RPMI8226 (cell line): ENCODE data around the gene KAT5.
"Not testable (repeated sequence)": the region's sequence is repeated elsewhere in the genome, so short reads cannot be mapped to it uniquely, and the experiment has no call there.

ENCODE experiments used
- DNase-seq: peaks from one replicate; pipeline ENCODE4 v3.0.0-alpha.2; 2015

Gene KAT5

DNA sequence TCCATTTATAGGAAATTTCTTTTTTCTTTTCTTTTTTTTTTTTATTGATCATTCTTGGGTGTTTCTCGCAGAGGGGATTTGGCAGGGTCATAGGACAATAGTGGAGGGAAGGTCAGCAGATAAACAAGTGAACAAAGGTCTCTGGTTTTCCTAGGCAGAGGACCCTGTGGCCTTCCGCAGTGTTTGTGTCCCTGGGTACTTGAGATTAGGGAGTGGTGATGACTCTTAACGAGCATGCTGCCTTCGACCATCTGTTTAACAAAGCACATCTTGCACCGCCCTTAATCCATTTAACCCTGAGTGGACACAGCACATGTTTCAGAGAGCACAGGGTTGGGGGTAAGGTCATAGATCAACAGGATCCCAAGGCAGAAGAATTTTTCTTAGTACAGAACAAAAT lies 50.1 kb downstream of the KAT5 start:
- DNase-seq, result not testable (repeated sequence)

DNA sequence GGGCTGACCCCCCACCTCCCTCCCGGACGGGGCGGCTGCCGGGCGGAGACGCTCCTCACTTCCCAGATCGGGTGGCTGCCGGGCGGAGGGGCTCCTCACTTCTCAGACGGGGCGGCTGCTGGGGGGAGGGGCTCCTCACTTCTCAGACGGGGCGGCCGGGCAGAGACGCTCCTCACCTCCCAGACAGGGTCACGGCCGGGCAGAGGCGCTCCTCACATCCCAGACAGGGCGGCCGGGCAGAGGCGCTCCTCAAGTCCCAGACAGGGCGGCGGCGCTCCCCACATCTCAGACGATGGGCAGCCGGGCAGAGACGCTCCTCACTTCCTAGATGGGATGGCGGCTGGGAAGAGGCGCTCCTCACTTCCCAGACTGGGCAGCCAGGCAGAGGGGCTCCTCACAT lies 50.8 kb downstream of the KAT5 start:
- not testable (repeated sequence) for DNase-seq

DNA sequence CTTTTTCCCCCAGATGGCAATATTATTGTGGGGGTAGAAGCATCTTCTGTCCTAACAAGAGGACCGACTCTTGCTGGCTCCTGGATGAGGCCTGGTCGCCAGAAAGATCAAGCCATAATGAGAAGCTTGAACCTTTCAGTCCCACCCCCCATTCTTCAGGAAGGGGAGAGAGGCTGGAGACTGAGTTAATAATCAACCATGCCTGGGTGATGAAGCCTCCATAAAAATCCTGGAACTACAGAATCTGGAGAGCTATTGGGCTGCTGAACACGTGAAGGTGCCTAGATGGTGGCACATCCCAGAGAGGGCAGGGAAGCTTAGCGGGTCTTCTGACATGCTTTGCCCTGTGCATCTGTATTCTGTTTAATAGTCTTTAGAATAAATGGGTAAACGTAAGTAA lies 52.4 kb downstream of the KAT5 start:
- DNase-seq, result no peak

DNA sequence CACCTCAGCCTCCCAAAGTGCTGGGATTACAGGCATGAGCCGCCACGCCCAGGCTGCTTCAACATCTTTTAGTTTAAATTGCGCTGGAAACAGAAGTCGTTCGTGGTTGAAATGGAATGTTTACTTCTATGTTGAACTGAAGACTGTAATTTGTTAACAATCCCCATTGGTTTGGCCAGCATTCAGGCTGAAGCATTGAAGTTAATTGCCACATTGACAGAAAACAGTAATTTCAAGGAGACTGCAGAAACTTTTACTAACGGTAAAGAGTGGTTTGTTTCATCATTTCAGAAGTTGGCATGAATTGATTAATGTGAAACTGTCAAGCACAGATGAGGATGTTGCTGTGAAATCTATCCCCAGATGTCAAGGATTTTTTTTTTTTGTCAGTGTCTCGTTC lies 54.5 kb downstream of the KAT5 start:
- peak; percentile 9 for DNase-seq

DNA sequence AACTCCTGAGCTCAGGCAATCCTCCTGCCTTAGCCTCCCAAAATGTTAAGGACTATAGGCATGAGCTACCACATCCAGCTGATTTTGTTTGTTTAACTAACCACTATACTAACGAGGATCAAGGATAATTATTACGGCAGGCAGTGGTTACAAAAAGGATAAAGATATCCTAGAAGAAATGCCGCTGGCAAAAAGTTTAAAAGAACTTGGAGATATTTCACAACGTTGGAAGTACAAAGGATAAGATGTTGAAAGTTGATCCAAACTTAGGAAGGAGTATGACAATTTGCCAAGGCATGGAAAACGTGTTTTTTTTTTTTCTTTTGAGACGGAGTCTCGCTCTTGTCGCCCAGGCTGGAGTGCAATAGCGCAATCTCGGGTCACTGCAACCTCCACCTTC lies 55.4 kb downstream of the KAT5 start:
- DNase-seq, result no peak

DNA sequence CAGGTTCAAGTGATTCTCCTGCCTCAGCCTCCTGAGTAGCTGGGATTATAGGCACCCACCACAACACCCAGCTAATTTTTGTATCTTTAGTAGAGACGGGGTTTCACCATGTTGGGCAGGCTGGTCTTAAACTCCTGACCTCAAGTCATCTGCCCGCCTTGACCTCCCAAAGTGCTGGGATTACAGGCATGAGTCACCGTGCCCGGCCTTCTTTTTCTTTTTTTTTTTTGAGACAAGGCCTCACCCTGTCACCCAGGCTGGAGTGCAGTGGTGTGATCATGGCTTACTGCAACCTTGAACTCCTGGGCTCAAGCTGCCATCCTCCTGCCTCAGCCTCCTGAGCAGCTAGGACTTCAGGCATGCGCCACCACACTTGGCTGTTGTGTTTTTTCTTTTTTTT lies 55.8 kb downstream of the KAT5 start:
- DNase-seq, result not testable (repeated sequence)
